ENCODE results near the gene OR5D18. TPM values are rescaled to one million over a fixed set of nuclear protein-coding genes. Genes with fewer than 3 reads are reported as not detected.

OR5D18 gene
- total RNA-seq (2022; extraction: Qiagen RNA extraction): not detected in 5 replicates

GRCh38 chr11:55819330-55819729 lies at the start of gene OR5D18:
Gene OR5D18, plus strand, starts transcription at chr11:55819630. Its CDS starts 0 bp downstream, at chr11:55819630.

GRCh38 chr11:55773138-55773537 lies 46.3 kb upstream of the OR5D18 start, which contains the start of gene OR5D13:
Gene OR5D13, plus strand, starts transcription at chr11:55773438. Its CDS starts 0 bp downstream, at chr11:55773438.

GRCh38 chr11:55795256-55795655 lies 24.2 kb upstream of the OR5D18 start, which contains the start of gene OR5D14:
Gene OR5D14, plus strand, starts transcription at chr11:55795556. Its CDS starts 0 bp downstream, at chr11:55795556.

GRCh38 chr11:55811067-55811466 lies 8.4 kb upstream of the OR5D18 start, which contains the start of gene OR5L1:
Gene OR5L1, plus strand, starts transcription at chr11:55811367. Its CDS starts 100 bp downstream, at chr11:55811467.

GRCh38 chr11:55826919-55827318 lies 7.5 kb downstream of the OR5D18 start, which contains the start of gene OR5L2:
Gene OR5L2, plus strand, starts transcription at chr11:55827219. Its CDS starts 0 bp downstream, at chr11:55827219.

GRCh38 chr11:55838452-55838851 lies 19.0 kb downstream of the OR5D18 start, which contains the start of gene OR5D16:
Gene OR5D16, plus strand, starts transcription at chr11:55838752. Its CDS starts 0 bp downstream, at chr11:55838752.

Other genes starting within 250 kb of the OR5D18 start
- not detected in 5 replicates for gene OR4C16, start 247.5 kb upstream of the OR5D18 start, total RNA-seq (2022; extraction: Qiagen RNA extraction)
- gene OR4C11, start 212.0 kb upstream of the OR5D18 start, total RNA-seq (2022; extraction: Qiagen RNA extraction): not detected in 5 replicates
- gene OR4P4, start 184.5 kb upstream of the OR5D18 start, total RNA-seq (2022; extraction: Qiagen RNA extraction): not detected in 5 replicates
- gene OR4S2, start 171.3 kb upstream of the OR5D18 start, total RNA-seq (2022; extraction: Qiagen RNA extraction): not detected in 5 replicates
- gene OR4C6, start 157.4 kb upstream of the OR5D18 start, total RNA-seq (2022; extraction: Qiagen RNA extraction): not detected in 5 replicates
- gene OR5D13, start 46.2 kb upstream of the OR5D18 start, total RNA-seq (2022; extraction: Qiagen RNA extraction): not detected in 5 replicates
- gene OR5D14, start 24.1 kb upstream of the OR5D18 start, total RNA-seq (2022; extraction: Qiagen RNA extraction): not detected in 5 replicates
- not detected in 5 replicates for gene OR5L1, start 8.3 kb upstream of the OR5D18 start, total RNA-seq (2022; extraction: Qiagen RNA extraction)
- not detected in 5 replicates for gene OR5L2, start 7.6 kb downstream of the OR5D18 start, total RNA-seq (2022; extraction: Qiagen RNA extraction)
- gene OR5D16, start 19.1 kb downstream of the OR5D18 start, total RNA-seq (2022; extraction: Qiagen RNA extraction): not detected in 5 replicates
- gene TRIM51, start 63.7 kb downstream of the OR5D18 start, total RNA-seq (2022; extraction: Qiagen RNA extraction): not detected in 5 replicates
- gene OR5W2, start 95.0 kb downstream of the OR5D18 start, total RNA-seq (2022; extraction: Qiagen RNA extraction): not detected in 5 replicates
- gene OR5I1, start 116.8 kb downstream of the OR5D18 start, total RNA-seq (2022; extraction: Qiagen RNA extraction): not detected in 5 replicates
- gene OR10AG1, start 150.3 kb downstream of the OR5D18 start, total RNA-seq (2022; extraction: Qiagen RNA extraction): not detected in 5 replicates
- not detected in 5 replicates for gene OR5F1, start 175.0 kb downstream of the OR5D18 start, total RNA-seq (2022; extraction: Qiagen RNA extraction)
- gene OR5AS1, start 208.0 kb downstream of the OR5D18 start, total RNA-seq (2022; extraction: Qiagen RNA extraction): not detected in 5 replicates

All from A549 treated with Mapracorat at 1 μM for 4 hours (cell line).